ENCODE data around the gene GLUD2.

Gene GLUD2

GRCh38 chrX:121093011-121093410 is 45.6 kb downstream of the GLUD2 start:
- H3K4me3 ChIP-seq (ENCODE audit: low read depth, low read length): no peak overlapping the region
- no peak for TF ChIP-seq CTCF (IDR thresholded peaks at IDR 0.05; ENCODE audit: borderline replicate concordance, insufficient read depth, low read depth, low read length)

Measured in GM12875 (cell line).